ENCODE data around the gene FKBP7. TPM values are rescaled to one million over a fixed set of nuclear protein-coding genes. Genes with fewer than 3 reads are reported as not detected.

The FKBP7 gene
- total RNA-seq, 2 donors from 2014 or later = 20.1 to 21.8 TPM

DNA sequence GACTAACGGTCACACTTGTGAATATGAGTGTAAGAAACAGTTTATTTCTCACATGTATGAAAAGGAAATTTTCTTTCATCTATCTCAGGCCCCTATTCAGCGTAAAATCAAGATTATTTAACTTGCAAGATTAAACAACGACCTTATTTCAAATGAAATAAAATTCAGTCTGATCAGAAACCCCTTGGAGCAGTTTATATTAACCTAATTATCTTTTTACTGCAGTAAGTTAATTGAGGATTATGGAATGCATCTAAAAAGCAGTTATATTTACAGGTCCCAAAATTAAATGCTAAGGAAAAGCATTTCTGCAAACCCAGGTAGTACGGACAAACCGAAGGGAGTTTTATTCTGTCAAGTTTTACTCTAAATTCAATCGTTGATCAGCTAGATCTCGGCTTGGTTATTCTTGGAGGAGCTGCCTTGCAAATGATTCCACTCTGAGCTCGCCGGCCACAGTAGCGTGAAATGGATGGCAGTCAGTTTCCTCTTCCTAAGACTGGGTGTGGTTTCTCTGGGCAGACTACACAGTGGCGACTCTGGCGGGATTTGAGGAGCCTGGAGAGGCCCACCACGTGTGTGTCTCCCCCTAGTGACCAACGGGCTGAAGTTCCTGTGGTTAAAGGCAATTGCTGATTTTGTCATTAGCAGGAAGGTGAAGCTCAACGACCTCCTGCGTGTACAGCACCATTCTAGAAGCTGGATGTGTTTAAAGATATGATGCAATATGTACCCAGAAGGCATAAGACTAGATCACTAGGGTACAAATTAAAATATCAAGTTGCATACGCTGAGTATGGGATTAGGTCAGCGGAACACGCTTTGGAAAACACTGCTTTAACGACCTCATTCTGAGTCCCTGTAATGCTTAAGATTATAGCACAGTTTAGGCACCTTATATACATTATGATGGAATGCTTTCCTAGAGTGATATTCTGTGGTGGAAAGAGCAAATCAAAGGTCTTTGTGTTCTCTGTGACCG lies 63.8 kb downstream of the FKBP7 start:
- TF ChIP-seq, protein P1, sequence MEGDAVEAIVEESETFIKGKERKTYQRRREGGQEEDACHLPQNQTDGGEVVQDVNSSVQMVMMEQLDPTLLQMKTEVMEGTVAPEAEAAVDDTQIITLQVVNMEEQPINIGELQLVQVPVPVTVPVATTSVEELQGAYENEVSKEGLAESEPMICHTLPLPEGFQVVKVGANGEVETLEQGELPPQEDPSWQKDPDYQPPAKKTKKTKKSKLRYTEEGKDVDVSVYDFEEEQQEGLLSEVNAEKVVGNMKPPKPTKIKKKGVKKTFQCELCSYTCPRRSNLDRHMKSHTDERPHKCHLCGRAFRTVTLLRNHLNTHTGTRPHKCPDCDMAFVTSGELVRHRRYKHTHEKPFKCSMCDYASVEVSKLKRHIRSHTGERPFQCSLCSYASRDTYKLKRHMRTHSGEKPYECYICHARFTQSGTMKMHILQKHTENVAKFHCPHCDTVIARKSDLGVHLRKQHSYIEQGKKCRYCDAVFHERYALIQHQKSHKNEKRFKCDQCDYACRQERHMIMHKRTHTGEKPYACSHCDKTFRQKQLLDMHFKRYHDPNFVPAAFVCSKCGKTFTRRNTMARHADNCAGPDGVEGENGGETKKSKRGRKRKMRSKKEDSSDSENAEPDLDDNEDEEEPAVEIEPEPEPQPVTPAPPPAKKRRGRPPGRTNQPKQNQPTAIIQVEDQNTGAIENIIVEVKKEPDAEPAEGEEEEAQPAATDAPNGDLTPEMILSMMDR (IDR thresholded peaks at IDR 0.05) = peak; percentile 86
- no peaks in the 10 kb centered on the region for H3K9me3 ChIP-seq
- peak; percentile 95 for ATAC-seq (ENCODE audit: insufficient number of reproducible peaks, low FRiP score, low read depth)

More for the DNA sequence above, 63.8 kb downstream of the FKBP7 start:
- Histone ChIP-seq H3K27me3 (replicated peaks; ENCODE audit: insufficient read depth) (no peaks in the 10 kb centered on the region), H3K27ac (peak overlapping the region; percentile 96 to 97), H3K36me3 (no peaks in the 10 kb centered on the region), H3K4me1 (ENCODE audit: control insufficient read depth in 1 of 2, low read depth in 2 of 2) (peaks cover 5 to 12% of the 10 kb centered on the region in 2 donors), H3K4me3 (peak overlapping the region; percentile 91)
- DNase-seq (ENCODE audit: low spot score) = peak; percentile 70

Other genes starting within 250 kb of the FKBP7 start
- 10 to 100 TPM; 61.3 to 71.5 TPM for gene PRKRA, start 27.4 kb downstream of the FKBP7 start, total RNA-seq
- 1 to 10 TPM; 1.8 TPM for gene PJVK, start 27.2 kb downstream of the FKBP7 start, total RNA-seq
- 10 to 100 TPM in 1 of 2 donors, 1 to 10 TPM in 1; 9.7 to 22.5 TPM for gene PLEKHA3, start 1.9 kb upstream of the FKBP7 start, total RNA-seq